NCI-H2081 treated with DMSO at 0.1 percent for 48 hours (cell line): ENCODE results near the gene ZFY.

Experiments
- DNase-seq: peaks from one replicate; lab custom pipeline; 2025; lab: John Stamatoyannopoulos, UW

The ZFY gene

DNA sequence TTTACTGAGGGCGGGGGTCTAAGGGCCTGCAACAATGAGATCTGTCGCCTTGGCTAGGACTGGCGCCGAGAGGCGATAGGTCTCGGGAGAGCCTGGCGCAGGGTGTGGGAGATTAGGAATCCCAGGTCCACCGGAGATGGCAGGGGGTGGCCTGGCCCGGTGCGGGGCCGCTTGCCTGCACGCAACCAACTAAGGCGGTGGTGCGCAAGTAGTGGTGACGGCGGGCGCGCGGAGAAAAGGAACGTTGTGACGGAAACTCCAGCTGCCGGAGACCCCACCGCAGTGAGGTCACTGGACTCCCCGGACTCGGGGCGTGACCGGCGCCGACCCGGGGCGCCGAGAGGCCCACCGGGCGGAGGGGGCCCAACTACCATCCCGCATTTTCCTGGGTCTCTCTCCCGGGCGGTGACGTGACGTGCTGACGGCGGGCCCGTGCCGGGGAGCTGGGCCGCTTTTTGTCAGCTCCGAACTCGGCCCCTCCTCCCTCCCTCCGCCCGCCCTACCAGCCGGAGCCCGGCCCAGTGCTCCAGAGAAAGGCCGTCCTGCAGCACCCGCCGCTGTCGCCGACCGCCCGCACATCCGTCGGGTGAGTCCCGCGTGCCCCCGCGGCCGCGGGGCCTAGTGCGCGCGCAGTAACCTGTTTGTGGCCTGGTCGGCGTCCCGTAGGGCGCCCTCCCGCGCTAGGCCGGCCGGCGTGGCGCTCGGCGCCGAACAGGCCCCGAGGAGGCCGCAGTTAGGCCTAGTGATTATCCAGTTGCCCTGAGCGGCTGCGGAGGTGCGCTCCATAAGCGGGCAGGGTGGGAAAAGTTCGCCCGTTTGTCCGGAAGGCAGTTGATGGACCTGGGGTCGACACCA, at the start of gene ZFY:
ZFY (plus strand) TSS at position 521 of the 855 bp plus-strand sequence. CDS start 18,556 bp downstream, outside the sequence.
- DNase-seq, result no peak

DNA sequence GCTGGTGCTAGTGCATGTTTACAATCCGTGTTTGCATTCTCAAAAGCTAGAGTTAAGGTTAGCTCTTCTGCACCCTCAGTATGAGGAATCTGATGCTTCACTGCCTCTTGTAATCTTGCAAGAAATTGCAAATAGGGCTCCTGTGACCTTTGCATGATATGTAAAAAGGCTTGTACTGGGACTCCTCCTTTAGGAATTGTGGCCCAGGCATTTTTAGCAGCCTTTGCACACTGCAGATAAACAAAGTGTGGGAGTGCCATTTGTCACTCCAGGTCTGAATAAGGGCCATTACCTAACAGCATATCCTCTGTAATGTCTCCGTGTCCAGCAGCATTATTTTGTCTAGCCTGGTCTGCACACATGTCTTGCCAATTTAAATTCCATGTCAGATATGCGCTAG, 49.3 kb upstream of the ZFY start:
- DNase-seq, result no peak

DNA sequence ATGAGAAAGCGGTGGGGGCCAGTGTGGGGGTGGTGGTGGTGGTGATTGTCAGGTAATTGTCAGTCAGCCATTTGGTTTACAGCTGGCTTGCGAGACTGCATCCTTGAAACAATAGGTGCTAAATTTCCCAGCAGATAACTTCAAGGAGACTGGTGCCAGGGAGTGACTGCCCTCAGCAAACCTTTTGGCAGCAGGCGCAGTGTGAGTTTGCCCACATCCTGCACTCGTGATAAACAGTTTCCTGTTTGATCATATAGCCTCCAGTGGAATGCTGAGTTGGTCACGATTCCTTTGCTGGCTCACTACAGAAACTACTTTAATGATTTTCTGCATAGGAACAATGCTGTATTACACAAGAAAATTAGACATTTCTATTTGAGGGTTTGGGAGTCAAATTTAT, 47.8 kb upstream of the ZFY start:
- no peak for DNase-seq

DNA sequence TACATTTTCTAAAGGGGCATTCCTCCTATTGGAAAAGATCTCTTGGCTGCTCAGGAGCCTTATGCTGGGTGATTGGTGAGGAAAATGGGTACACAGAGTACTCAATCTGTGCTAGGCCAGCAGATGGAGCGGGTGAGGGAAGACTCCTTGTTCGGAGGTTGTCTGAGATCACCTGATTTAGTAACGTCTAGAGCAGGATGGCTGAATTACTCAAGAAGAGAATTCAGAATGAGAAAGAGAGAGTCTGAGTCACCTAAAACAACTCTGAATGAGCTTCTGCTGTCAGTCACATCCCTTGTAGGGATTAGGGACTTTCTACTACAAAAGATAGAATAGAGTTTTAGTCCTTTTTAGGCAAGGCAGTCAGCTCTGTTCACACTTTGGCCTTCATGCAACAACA, 47.2 kb upstream of the ZFY start:
- no peak for DNase-seq

DNA sequence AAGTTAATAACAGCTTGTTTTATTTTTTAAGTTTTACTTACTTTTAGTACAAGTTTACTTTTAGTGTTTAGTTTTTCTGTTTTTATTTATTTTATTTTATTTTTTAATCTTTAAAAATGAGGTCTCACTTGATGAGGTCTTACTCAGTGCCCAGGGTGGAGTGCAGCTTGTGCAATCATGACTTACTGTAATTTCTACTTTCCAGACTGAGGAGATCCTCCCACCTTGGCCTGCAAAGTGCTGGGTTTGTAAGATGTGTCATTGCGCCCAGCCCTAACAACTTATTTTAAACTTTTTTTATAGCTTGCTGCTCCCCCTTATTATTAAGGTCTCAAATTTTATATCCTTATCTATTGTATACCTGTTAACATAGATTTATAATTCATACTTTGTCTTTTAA, 41.7 kb upstream of the ZFY start:
- no peak for DNase-seq

DNA sequence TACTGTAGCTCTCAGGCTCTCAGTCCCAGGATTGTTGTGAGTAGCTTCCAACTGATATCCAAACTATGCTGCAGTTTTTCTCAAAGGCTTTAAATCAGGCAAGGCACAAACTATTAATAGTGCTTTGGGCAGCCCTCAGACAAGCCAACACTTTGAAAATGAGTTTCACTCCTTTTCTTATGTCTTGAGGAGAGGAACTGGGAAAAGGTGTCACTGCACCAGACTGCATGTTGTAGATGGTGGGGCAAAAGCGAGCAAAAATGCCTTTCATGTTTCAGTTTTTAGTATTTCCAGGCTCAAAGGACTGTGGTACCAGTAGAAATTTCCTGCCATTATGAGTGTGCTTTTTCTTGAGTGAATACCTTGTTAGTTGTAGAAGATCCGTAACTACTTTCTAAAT, 39.1 kb upstream of the ZFY start:
- DNase-seq, result no peak

DNA sequence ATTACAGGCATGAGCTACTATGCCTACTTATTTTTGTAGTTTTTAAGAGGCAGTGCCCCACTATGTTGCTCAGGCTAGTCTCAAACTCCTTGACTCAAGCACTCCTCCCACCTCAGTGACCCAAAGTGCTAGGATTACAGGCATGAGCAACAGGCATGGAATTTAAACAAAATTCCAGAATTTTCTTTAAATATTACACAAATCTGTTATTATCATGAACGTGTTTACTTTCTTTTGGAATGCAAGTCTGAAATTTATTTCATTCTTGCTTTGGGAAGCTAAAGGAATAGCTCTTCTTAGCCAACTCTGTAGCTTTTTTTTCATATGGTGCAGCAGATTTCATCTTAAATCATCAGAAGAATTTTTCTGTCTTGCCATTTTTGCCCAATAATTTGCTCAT, 27.8 kb upstream of the ZFY start:
- DNase-seq, result no peak

DNA sequence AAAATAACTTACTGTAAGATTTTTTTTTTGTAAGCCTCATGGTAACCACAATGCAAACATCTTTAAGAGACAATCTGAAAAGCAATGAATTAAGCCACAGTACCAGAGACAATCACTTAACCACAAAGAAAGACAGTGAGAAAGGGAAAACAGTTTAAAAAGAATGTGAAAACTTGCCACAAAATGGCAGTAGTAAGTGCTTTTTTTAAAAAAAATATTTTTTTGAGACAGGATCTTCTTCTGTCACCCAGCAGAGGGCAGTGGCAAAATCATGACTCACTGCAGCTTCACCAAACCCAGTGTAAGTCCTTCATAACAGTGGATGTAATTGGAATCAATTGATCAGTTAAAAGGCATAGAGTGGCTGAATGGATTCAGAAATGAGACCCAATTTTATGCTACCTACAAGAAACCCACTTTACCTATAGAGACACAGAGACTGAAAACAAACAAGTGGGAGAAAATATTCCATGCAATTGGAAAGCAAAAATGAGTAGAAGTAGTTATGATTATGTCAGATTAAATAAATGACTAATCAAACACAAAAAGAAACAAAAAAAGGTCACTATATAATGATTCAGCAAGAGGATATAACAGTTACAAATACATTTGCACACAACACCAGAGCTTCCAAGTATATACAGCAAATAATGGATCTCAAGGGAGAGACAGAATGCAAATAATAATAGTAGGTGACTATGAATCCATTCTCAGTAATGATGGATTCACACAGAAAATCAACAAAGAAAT, 21.9 kb upstream of the ZFY start:
- DNase-seq, result no peak

DNA sequence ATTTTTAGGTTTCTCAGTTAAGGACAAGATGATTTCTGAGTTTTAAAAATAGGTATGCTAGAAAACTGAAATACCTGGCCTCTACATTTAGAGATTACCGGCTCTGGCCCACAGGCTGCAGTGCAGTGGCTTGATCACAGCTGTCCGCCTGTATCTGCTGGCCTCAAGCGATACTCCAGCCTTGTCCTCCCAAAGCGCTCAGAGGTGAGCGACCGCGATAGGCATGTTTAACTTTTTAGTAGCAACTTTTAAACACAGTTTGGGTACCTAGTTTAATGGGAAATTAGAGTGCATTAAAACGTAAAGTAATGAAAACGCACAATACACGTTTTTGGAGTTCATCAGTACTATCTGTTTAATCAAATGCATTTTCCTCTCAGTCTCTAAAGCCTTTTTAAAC, 1.1 kb upstream of the ZFY start:
- no peak for DNase-seq

DNA sequence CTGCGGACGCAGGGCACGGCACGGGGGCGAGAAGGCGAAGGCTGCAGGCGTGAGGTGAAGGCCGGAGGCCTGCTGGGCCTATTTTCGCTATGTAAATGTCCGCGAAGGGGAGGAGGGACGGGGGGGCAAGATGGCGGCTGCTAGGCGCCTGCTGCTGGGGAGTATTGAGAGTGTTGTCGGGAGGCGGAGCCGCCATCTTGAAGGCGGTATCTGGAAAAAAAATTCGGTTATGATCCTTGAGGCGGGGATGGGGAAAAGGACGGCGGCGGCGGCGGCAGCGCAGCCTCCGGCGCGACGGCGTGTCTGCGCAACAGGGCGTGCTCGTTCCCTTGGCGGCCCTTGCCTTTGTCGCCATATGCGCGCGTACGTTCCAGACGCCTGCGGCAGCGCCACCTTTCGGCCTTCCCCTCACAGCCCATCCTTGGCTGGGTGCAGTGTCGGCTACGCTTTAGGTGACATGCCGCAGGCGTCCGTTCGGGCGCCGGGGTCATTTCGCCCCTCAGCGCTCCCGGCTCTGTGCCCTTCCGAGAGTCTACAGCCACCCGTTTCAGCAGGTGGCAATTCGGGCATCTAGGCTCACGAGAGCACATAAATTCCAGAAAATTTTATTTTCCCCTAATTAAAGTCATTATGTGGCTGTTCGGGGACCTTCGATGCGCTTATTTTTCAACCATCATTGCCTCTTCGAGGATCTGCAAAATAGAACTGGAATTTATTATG, 695 bp downstream of the ZFY start:
- no peak for DNase-seq

DNA sequence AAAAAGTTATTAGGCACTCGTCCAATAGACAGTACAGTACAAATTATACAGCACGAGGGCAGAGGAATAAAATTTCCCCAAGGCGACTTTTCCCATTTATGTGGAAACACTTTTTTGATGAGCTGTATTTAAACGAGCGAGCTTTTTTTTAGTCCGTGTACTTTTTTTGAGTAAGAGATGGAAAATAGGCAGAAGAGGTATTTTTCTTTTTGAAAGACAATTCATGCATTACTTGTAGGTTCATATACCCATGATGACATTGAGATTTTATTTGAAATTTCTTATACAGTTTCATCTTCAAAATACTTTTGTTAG, 1.2 kb downstream of the ZFY start:
- no peak for DNase-seq

DNA sequence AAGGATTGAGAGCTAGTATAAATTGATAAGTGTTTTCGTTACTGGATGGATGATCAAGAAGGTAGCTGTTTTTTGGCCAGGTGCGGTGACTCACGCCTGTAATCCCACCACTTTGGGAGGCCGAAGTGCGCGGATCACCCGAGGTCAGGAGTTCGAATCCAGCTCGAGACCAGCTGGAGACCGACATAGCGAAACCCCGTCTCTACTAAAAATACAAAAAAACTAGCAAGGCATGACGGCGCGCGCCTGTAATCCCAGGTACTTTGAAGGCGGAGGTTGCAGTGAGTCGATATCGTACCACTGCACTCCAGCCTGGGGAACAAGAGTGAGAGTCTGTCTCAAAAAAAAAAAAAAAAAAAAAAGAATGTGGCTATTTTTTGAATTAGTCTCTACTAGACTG, 2.0 kb downstream of the ZFY start:
- DNase-seq, result no peak

DNA sequence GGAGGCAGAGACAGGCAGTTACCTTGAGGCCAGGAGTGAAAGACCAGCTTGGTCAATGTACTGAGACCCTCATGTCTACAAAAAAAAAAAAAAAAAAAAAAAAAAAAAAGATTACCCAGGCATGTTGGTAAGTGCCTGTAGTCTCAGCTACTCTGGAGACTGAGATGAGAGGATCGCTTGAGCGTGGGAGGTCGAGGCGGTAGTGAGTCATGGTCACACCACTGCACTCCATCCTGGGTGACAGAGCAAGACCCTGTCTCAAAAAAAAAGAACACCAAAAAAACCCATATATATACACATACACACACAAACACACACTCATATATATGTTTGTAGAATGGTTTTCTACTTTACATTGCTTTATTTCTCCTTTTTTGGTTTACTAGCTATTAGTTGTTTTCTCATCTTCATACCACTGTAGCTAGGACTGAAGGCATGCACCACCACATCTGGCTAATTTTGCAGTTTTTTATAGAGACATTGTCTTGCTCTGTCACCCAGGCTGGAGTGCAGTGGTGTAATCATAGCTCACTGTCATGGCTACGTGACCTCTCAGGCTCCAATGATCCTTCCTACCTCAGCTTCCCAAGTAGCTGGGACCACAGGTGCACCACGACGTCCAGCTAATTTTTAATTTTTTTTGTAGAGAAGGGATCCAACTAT, 14.5 kb downstream of the ZFY start:
- DNase-seq, result no peak

DNA sequence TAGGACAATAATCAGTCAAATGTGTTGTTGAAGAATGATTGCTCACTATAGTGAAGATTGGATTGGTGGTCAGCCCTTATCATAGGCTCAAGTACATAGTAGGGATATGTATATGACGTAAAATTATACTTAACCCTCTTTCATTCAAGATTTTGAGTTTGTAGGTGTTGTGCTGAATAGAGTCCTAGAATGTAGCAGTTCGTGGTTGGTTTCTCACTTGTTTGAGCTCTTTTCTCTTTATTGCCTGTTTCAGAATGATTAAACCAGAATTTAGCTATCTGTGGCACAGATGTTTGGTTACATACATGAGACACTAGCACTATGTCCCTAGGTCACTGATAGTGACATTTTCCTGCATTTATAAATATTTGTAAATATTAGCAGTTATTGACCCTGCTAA, 15.5 kb downstream of the ZFY start:
- no peak for DNase-seq

DNA sequence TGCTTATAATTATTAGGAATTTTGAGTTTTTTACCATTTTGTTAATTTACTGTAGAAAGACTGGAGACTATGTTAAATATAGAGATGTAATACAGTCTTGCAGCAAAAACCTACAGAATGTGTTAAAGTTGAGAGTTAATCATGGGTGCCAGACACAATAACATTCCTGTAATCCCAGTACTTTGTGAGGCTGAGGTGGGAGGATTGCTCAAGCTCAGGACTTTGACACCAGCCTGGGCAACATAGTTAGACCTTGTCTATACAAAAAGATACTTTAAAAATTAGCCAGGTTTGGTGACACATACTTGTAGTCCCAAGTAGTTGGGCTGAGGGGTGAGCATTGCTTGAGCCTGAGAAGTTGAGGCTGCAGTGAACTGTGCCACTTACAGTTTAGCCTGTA, 17.7 kb downstream of the ZFY start:
- DNase-seq, result no peak

DNA sequence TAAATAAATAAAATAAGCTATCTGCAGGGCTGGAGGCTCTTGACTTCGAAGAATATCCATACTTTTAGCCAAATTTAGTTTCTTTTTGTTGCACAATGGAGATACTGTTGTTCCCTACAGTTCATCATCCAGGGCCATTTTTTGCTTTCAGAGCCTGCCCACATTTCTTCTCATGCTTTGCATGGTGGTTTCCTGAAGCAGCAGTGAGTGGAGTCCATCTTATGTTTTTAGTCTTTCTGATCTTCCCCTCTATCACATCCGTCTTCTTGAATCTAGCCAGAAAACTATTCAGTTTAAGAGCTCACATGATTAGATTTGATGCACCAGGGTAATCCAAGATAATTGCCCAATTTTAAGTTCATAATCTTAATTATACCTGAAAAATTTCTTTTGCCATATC, 19.6 kb downstream of the ZFY start:
- DNase-seq, result no peak

DNA sequence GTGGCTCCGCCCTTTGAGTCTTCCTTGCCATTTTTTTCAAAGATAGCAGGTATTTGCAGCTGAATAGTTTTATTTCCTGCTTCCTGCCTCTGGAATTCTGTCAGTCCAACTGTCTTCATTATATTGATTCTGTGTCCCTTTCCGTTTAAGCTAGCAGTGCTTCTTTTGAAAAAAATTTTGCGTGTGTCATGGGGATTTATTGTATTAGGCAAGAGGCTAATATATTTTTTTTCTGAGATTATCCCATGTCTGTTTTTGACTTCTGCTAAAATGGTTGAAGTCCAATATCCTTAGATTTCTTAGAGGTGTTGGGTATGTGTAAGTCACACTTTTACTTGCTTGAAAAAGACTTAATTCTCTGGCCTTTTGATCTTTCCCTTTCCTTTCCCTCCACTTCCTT, 20.4 kb downstream of the ZFY start:
- DNase-seq, result no peak

DNA sequence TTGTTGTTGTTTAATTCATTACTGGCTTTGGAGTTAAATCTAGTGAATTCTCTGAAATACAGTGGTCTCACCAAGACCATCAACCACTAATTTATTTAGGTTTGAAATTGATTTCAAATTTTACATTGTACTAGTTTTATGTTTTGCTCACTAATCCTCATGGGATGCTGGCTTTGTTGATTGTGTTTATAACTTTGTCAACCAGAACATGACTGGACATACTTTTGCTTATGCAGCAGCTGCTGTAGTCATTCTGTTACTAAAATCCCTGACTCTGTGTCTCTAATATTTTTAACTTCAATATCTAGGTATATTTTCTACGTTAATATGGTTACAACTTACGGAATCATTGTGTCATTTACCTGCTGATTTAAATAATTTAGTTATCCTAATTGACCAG, 26.9 kb downstream of the ZFY start:
- no peak for DNase-seq

DNA sequence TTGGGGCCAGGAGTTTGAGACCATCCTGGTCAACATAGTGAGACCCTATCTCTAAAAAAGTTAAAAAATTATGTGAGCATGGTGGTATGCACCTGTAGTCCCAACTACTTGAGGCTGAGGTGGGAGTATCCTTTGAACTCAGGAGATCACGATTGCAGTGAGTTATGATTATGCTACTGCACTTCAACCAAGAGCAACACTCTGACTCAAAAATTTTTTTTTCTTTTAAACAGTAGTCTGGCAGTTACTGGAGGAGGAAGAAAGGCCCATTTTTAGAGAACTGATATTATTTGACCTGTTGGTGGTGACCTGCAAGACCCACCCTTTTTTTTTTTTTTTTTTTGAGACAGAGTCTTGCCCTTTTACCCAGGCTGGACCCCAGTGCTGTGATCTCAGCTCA, 29.6 kb downstream of the ZFY start:
- DNase-seq, result no peak

DNA sequence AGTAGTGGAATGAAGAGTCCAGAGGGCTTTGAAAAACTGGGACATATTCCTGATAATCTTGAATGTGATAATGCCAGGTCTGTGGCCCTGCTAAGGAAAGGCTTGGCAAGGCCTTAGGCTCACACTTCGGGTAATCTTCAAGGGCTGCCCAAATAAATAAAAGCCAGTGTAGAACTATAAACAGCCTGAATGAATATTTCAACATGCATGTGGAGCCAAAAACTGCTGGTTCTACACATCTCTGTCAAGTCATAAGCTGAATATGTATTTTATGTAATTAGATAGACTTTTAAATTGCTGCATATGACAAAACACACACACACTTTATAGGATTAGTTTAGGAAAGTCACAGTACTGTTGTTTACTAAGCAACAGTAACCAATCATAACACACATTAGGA, 30.4 kb downstream of the ZFY start:
- DNase-seq, result no peak

DNA sequence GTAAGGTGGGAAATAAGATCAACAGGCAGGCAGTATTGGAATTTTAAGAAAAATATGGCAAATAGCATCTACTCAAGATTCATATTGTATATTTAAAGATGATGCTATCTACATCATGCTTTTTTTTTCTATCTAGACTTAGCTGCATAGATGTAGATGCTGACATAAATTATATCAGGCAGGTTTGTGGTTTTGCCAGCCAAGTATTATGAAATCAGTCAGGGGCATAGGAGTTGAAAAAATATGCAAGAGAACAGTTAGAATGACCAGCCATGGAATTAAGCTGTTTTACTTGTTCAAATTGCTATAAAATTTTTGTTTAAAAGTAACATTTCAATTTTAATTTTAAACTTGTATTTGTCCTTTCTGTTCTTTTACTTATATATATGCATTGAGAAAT, 34.4 kb downstream of the ZFY start:
- no peak for DNase-seq

DNA sequence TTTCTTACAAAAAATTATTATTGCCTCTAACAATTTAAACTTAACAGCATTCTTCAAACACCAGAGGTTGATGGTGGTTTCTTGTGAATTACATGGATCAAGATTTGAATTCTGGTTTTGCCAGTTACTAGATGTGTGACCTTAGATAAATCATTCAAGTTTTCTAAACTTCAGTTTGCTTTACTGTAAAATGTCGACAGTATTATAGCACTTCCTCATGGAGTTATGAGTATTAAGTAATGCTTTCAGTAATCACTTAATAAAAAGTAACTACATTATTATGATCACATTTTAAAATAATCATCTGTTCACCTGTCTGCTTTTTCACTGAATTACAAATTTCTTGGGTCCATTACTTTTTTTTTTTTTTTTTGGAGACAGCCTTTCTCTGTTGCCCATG, 37.5 kb downstream of the ZFY start:
- DNase-seq, result no peak
